GM06990 (cell line): ENCODE data around the gene CDC34.

ENCODE experiments used
- DNase-seq: peaks from one replicate; pipeline ENCODE4 v3.0.0-alpha.2; 2011; ENCODE audit not compliant: insufficient read length; ENCODE audit errors: extremely low read depth
- H3K27me3 ChIP-seq: replicated peaks from 2 replicates; pipeline ENCODE4 v1.6.0; 2011; ENCODE audit warnings: low read length; ENCODE audit not compliant: control insufficient read depth, insufficient read depth
- H3K36me3 ChIP-seq: 2 replicates; pipeline ENCODE4 v1.5.1; 2011; ENCODE audit warnings: low read length; ENCODE audit not compliant: control insufficient read depth, insufficient read depth
- H3K4me3 ChIP-seq: replicated peaks from 2 replicates; pipeline ENCODE4 v1.5.1; 2011; ENCODE audit warnings: low read depth, mild to moderate bottlenecking, control low read depth, low read length
- TF ChIP-seq, protein P1 (sequence below): IDR thresholded peaks from 2 replicates; pipeline ENCODE4 v1.5.1; 2011; ENCODE audit warnings: low read length, control low read depth, mild to moderate bottlenecking, inconsistent platforms; ENCODE audit not compliant: insufficient read depth, poor library complexity, severe bottlenecking

The CDC34 gene

DNA sequence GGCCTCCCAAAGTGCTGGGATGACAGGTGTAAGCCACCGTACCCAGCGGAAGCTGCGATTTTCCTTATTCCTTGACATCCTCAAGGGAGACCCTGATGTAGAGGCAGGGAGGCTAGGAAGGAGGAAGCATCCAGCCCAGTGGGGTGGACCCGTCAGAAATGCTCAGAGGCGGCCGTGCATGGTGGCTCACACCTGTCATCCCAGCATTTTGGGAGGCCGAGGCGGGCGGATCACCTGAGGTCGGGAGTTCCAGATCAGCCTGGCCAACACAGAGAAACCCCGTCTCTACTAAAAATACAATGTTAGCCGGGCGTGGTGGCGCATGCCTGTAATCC is 23.9 kb downstream of the CDC34 start:
- DNase-seq, result no peak
- Histone ChIP-seq H3K4me3 (no peak overlapping the region), H3K36me3 (no peaks in the 10 kb centered on the region), H3K27me3 (no peaks in the 10 kb centered on the region)
- TF ChIP-seq, protein P1, sequence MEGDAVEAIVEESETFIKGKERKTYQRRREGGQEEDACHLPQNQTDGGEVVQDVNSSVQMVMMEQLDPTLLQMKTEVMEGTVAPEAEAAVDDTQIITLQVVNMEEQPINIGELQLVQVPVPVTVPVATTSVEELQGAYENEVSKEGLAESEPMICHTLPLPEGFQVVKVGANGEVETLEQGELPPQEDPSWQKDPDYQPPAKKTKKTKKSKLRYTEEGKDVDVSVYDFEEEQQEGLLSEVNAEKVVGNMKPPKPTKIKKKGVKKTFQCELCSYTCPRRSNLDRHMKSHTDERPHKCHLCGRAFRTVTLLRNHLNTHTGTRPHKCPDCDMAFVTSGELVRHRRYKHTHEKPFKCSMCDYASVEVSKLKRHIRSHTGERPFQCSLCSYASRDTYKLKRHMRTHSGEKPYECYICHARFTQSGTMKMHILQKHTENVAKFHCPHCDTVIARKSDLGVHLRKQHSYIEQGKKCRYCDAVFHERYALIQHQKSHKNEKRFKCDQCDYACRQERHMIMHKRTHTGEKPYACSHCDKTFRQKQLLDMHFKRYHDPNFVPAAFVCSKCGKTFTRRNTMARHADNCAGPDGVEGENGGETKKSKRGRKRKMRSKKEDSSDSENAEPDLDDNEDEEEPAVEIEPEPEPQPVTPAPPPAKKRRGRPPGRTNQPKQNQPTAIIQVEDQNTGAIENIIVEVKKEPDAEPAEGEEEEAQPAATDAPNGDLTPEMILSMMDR, result no peak

DNA sequence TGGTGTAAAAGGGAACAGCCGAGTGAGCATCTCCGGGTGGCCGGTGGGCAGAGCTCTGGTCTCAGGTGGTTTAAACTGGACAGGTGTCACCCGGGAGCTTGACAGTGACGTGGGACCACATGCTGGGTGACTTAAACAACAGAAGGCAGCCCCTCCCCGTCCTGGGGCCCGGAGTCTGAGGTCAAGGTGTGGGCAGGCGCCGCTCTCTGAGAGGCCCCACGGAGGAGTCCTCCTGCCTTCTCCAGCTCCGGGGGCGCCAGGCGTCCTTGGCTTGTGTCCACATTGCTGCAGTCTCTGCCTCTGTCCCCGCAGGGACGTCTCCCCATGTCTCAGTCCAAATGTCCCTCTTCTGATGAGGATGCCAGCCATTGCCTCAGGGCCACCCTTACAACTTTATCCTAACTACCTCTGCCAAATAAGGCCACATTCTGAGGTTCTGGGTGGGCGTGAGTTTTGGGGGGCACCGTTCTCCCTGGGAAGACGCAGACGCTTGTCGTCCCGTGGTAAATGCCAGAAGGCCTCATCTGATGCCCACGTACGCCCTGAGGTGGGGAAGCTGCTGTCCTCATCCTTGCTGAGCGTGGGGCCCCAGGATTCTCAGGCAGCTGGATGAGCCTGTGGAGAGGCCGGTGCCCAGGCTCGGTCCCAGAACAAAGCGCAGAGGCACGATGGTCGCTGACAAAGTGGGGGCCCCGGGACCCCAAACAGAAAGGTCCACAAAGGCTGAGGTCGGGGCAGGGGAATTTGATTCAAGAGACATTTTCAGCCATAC is 25.2 kb downstream of the CDC34 start:
- Histone ChIP-seq H3K27me3 (no peaks in the 10 kb centered on the region), H3K36me3 (no peaks in the 10 kb centered on the region), H3K4me3 (no peak overlapping the region)
- no peak for DNase-seq
- TF ChIP-seq, protein P1, result no peak

DNA sequence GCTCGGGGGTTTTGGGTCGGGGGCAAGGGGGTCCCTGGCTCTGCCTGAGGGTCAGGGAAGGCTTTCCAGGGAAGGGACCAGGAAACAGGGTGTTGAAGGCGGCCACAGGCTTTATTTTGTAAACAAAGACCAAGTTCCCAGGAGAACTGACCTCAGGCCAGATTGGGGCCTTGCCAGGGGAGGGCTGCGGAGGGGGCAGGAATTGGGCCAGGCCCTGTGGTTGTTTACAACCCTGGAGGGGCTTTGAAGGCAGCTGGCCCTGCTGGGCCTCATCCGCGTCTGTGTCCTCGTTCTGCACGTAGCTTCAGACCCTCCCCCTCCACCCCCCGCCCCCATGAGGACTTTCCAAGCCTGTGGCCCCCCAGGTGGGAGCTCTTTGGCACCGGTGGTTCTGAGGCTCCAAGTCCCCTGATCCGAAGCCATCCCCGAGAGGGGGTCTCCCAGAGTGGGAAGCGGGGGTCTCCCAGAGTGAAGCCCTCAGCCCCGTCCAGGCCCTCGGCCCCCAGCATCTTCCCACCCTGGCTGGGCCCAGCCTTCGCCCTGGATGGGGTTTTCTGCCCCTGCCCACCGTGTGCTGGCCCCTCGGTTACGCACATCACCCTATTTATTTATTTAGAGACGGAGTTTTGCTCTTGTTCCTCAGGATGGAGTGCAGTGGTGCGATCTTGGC is 27.3 kb downstream of the CDC34 start:
- TF ChIP-seq, protein P1, result no peak
- H3K27me3 ChIP-seq, result no peaks in the 10 kb centered on the region
- DNase-seq, result no peak
- no peak overlapping the region for H3K4me3 ChIP-seq
- H3K36me3 ChIP-seq, result no peaks in the 10 kb centered on the region

DNA sequence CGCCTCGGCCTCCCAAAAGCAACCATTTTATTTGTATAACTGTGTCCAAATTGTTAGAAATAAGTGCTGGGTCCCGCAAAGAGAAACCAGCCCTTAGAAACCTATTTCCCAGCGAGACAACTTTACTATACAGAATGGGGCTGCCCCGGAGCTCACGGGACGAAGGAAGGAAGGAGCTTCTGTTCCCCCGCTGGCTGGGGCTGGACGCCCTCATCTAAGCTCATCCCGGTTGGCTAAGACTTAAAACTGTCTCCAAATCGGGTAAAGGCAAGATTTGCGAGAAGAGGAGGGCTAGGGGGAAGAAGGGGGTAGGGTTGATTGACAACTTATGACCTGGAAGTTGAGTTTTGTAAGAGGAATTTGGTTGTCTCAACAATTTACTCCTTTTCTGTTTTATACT is 28.6 kb downstream of the CDC34 start:
- no peaks in the 10 kb centered on the region for H3K36me3 ChIP-seq
- no peak for DNase-seq
- no peak overlapping the region; the same call in 1 of the 2 replicates for H3K4me3 ChIP-seq
- no peaks in the 10 kb centered on the region for H3K27me3 ChIP-seq
- TF ChIP-seq, protein P1, result no peak

DNA sequence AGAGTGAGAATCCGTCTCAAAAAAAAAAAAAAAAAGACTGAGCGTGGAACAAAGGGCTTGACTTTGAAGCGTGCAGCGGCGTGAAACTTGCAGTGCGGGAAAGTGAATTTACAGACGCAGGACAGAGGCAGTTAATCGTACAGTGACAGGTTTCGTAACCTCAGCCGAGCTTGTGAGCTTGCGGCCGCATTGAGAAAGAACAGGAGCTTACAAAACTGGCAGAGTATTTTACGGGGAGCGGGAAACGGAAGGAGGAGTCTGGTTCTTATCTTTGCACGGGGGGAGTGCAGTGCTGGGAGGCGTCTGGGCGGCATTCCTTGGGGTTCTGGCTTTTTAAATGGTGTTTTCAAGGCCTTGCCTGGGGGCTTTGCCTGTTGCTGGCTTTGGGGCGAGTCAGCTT is 34.8 kb downstream of the CDC34 start:
- DNase-seq, result no peak
- no peaks in the 10 kb centered on the region for H3K36me3 ChIP-seq
- H3K27me3 ChIP-seq, result no peaks in the 10 kb centered on the region
- H3K4me3 ChIP-seq, result no peak overlapping the region
- TF ChIP-seq, protein P1, result no peak
